Measurements from ENCODE around the gene GOLPH3L.
A peak's percentile ranks its signal among the peaks of the same experiment; 100 is the strongest.
"Not testable (repeated sequence)": the region's sequence is repeated elsewhere in the genome, so short reads cannot be mapped to it uniquely, and the experiment has no call there.

Gene GOLPH3L

DNA sequence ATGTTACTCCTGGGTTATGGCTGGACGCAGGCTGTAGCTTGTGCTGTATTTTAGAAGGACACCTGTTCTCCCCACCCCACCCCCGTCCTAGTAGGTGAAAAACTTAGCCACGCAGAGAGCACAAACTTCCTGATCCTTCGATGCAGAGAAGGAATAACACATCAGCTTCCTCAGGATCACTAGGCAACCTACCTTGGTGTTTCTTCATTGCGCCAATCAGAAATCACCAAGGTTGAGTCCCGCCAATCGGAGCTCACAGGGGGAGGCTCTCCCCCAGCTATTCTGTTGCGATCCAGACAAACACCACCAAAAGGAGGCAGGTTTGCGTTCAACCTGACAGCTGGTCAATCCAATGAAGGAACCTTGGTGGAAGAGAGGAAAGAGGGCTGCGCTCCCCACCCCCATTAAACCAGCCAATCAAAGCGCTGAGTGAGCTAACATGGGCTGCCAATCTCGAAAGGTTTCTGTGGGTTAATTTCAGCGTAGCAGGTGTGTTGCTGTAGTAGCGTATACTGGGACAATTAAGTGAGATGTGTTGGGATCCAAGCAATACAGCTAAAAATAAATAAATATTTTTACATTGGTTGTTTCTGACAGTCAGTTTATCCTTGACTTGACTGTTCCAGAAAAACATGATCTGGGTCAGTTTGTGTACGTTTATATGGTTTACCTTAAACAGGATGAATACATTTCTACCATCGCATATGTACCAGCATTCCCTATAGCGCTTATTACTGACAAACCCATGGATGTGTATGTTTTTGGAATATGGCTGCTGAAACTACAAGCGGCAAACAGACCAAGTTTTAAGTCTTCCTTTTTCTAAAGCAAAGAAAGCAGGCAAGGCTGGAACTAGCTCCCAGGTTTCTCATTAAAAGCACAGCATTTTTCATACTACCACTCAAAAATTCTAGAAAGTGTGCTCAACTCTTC is at the start of gene GOLPH3L:
Gene GOLPH3L (minus strand): TSS at position 160 of the 933 bp plus-strand sequence. CDS start 2,316 bp downstream, outside the sequence.
- peak; percentile 79 to 86 for DNase-seq (ENCODE audit: low read depth in 2 of 2)

DNA sequence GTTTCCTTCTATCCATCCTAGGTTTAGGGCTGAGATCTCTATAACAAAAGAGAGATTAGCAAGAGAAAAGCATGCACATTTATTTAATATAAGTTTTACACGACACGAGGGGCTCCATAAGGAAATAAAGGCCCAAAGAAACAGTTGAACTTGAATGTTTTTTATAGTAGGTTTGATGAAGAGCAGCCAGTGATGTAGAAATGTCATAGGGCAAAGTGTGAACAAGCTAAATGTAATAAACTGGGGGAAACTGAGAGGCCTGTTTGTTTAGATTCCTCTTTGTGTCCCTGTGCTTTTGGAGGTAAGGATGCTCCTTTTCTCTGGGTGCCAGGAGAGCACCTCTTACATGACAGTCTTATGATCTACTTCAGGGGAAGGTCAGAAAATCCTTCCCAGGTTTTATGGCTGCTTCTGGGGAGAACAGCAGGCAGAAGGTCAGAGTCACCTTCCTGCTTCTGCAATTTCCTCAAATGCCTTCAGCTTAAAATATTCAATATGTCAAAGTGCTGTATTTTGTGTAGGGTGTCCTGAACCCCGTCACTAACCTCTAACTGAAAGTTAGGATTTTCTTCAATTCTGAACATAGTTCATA is 33.3 kb upstream of the GOLPH3L start:
- no peak for DNase-seq (ENCODE audit: low read depth in 2 of 2)

- DNase-seq (ENCODE audit: low read depth in 2 of 2), result no peak
These were observed 27.4 kb upstream of the GOLPH3L start for GRCh38 chr1:150724336-150724735.

- DNase-seq (ENCODE audit: low read depth in 2 of 2), result no peak
These were observed 23.7 kb upstream of the GOLPH3L start, which contains the start of gene HORMAD1 for GRCh38 chr1:150720703-150721102. Gene HORMAD1, minus strand, starts transcription at chr1:150720895. Its CDS starts 1,390 bp downstream, at chr1:150719505.

- DNase-seq (ENCODE audit: low read depth in 2 of 2), result no peak
These were observed 23.1 kb upstream of the GOLPH3L start for GRCh38 chr1:150720098-150720497.

- DNase-seq (ENCODE audit: low read depth in 2 of 2), result no peak
These were observed 21.4 kb upstream of the GOLPH3L start for GRCh38 chr1:150718225-150718891.

DNA sequence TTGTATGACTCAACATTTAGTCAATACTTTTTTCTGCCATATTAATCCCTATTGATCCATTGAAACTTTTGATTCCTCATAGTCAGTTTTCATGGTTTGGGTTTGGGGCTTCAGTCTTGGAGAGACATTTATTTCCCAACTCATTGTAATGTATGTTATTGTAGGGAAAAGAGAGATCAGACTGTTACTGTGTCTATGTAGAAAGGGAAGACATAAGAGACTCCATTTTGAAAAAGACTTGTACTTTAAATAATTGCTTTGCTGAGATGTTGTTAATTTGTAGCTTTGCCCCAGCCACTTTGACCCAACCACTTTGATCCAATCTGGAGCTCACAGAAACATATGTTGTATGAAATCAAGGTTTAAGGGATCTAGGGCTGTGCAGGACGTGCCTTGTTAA is 12.1 kb upstream of the GOLPH3L start:
- DNase-seq (ENCODE audit: low read depth in 2 of 2), result not testable (repeated sequence)

DNA sequence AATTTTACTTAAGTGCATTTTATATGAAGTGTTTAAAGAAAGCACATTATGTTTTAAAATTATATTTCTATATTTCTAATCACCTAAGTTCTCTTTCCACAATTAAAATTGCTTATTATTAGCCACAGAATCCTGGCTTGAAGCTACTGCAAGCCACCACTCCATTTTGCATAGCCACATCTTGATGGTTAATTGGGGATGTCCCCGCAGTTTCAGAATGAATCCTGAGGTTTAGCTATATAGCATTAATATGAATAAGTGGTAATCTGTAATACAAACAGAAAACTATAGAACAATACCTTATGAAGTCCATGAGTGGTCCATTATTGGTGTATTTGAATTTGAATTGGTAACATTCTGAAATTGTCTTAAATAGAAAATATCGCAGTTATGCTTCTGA is 11.6 kb upstream of the GOLPH3L start:
- no peak for DNase-seq (ENCODE audit: low read depth in 2 of 2)

- no peak for DNase-seq (ENCODE audit: low read depth in 2 of 2)
These were observed 9.1 kb upstream of the GOLPH3L start for GRCh38 chr1:150706091-150706490.

- DNase-seq (ENCODE audit: low read depth in 2 of 2), result no peak
These were observed 6.5 kb upstream of the GOLPH3L start for GRCh38 chr1:150703427-150703826.

DNA sequence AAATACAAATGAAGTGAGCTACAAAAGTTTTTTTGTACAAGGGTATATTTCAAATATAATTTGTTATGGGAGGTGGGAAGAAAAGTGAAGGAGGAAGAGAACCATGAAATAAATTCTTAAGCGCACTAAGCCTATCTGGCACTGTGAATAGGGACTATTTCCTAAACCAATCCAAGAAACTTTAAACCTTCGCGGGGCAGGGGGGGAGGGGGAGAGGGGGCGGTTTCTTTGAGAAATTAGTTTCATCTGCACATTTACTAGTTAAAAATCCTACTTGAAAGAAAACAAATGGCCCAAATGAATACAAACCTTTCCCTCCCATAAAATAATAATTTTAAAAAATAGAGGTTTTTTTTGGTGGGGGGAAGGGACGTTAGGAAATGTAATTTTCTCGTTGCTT is 364 bp downstream of the GOLPH3L start:
- no peak for DNase-seq (ENCODE audit: low read depth in 2 of 2)

GRCh38 chr1:150696162-150696561 is 792 bp downstream of the GOLPH3L start:
- no peak for DNase-seq (ENCODE audit: low read depth in 2 of 2)

DNA sequence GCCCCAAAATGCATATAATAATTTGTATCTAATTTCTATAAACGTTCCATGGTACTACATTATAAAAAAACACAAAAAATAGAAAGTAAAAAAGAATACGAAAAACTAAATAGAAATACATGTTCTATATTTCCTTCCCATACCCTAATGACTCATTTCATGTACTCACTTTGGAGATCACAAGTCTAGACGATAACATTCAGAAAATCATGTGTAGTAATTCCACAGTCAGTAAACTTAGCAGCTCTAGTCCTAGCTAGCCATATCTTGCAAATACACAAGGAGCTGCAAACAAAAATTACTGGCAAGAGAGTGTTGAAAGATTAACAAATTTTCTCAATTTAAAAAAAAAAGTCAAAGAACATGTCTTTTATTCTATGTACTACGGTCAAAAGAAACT is 1.4 kb downstream of the GOLPH3L start:
- DNase-seq (ENCODE audit: low read depth in 2 of 2), result no peak

DNA sequence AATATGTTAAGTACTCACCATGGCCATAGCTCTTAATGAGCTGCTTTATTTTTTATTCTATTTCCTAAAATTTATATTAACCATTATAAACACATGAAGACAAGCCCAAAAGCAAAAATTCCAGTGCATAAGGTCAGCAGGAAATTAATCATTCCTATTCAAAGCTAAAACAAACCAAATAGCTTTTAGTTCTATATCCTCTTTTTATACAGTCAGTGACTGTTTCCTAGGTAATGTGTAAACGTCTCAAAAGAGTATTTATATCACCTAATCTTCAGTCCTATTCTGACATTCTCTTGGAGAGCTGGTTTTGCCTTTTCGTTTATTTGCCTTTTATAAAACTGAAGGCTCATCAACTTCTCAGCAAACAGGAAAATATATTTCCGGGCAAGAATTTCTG is 4.2 kb downstream of the GOLPH3L start:
- DNase-seq (ENCODE audit: low read depth in 2 of 2), result no peak

- no peak for DNase-seq (ENCODE audit: low read depth in 2 of 2)
These were observed 8.2 kb downstream of the GOLPH3L start for GRCh38 chr1:150688763-150689162.

DNA sequence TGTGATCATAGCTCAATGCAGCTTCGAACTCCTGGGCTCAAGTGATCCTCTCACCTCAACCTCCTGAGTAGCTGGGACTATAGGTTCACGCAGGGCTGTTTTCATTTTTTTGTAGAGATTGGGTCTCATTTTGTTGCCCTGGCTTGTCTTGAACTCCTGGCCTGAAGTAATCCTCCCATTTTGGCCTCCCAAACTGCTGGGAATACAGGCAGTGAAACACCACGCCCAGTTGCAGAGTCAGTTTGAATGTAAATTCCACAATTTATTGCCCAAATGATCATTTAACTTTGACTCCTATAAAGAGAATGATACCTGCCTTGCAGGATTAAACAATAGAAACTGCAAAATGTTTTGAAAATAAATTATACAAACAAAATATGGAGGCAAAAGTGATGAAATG is 10.7 kb downstream of the GOLPH3L start:
- no peak for DNase-seq (ENCODE audit: low read depth in 2 of 2)

DNA sequence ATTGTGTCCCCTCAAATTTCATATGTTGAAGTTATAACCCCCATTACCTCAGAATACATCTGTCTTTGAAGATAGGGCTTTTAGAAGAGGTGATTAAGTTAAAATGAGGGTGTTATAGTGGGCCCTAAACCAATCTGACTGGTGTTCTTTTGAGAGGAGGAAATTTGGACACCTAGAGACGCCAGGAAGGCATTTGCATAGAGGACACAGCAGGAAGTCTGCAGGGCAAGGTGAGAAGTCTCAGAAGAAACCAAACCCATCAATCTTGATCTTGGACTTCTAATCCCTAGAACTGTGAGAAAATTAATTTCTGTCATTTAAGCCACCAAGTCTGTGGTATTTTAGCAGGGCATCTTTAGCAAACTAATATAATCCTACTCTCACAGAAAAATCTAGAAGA is 13.0 kb downstream of the GOLPH3L start:
- DNase-seq (ENCODE audit: low read depth in 2 of 2), result peak in 1 of 2 donors; percentile 1

DNA sequence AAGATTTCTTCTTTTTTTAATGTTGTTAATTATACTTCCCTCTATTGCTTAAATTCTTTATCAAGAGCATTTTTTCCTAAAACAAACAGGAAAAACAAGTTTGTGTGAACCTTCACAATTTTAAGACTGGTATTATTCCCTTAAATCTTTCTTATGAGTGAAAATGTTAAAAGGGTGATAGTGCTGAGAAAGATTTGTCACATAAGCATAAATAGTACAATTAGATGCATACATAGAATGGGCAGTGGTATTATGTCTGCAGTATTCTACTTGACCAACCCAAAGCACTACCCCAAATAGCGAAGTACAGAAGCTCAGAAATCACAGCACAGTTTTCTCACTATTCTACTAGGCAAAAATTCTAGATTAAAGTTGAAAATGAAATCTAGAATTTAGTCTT is 18.0 kb downstream of the GOLPH3L start:
- no peak for DNase-seq (ENCODE audit: low read depth in 2 of 2)

GRCh38 chr1:150674881-150675280 is 22.1 kb downstream of the GOLPH3L start:
- DNase-seq (ENCODE audit: low read depth in 2 of 2), result no peak

GRCh38 chr1:150663321-150663720 is 33.6 kb downstream of the GOLPH3L start:
- DNase-seq (ENCODE audit: low read depth in 2 of 2), result no peak

GRCh38 chr1:150662811-150663210 is 34.1 kb downstream of the GOLPH3L start:
- no peak for DNase-seq (ENCODE audit: low read depth in 2 of 2)

GRCh38 chr1:150661156-150661555 is 35.8 kb downstream of the GOLPH3L start:
- no peak for DNase-seq (ENCODE audit: low read depth in 2 of 2)

Measured in stimulated activated CD8-positive, alpha-beta memory T cell treated with anti-CD3 and anti-CD28 coated beads, Interleukin-7, amount 100 ng/mL, for 4 hours (primary cell).